Measurements from ENCODE around the gene UBE2D2.

The UBE2D2 gene

DNA sequence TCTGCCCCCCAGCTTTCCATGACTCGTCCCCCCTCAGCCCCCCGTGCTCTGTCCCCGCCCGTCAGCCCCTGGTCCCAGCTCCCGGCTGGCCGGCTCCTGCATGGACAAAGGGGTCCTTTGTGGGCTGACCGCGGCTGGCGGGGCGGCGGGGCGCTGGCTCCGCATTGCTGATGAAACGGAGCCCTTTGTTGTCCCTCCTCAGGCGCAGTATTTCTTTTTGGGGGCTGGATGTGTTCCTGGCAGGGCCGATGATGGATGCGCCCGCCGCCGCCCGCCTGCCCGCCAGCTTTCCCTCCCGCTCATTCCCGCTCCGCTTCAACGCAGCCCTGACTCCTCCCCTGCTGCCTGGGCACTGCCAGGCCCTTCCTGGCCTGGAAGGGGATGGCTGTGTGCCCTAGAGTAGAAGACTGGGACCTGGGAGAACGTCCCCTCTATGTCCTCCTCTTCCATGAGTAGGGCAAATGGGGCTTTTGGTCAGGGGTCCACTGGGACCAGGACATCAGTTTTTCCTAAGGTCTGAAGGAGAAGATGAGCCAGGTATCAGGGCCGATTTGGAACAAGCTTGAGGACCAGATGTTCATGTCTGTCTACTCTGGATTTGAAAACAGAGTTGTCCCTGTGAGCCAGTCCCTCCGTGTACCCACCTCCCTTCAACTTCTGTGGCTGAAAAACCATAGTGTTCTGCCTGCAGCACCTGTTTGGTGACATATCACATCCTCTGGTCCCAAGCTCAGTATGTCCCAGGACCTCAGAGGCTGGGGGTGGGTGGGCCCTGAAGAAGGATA is 116.0 kb downstream of the UBE2D2 start:
- DNase-seq (ENCODE audit: low spot score), result peak; percentile 96
